SKM-1 treated with dmso at 0.1 percent for 144 hours (cell line): ENCODE measurements around the gene TTC14.

Experiments used
- DNase-seq: peaks from one replicate; lab custom pipeline; 2025; ENCODE audit not compliant: unreplicated experiment; lab: John Stamatoyannopoulos, UW

Gene TTC14

DNA sequence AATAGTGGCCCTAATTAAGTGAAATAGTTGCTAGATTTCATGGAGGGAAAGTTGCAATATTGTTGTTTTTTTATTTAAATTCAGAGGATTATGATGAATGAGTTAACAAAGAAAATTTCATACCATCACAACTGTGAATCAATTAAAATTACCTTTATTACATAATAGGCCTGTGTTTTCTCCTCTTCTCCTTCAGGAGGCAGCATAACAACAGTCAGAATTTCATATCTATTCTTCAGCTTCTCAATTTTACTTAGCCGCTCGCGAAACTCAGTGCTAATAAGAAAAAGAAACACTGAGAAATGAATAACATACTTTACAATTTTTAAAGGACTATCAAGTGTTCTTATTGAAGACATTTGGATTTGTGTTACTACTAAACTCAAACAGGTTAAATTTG lies 29.4 kb downstream of the TTC14 start:
- no peak for DNase-seq

DNA sequence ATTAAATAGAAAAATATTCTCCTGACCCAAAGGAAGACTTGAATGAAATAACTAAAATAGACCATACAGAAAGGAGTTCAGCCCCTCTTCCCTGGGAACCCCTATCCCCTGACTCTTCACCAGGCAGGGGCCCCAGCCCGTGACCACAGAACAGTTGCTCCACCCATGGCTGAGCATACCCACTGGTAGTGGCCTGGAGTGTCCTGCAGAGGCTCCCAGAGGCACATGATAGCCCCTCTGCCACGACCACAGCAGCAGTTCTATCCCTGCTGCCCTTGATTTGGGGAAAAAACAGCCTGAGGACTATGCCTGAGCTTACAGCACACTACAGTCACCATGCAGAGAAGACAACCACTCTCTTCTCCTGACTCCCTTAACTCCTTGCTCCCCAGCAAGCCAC lies 31.8 kb downstream of the TTC14 start:
- DNase-seq: no peak

DNA sequence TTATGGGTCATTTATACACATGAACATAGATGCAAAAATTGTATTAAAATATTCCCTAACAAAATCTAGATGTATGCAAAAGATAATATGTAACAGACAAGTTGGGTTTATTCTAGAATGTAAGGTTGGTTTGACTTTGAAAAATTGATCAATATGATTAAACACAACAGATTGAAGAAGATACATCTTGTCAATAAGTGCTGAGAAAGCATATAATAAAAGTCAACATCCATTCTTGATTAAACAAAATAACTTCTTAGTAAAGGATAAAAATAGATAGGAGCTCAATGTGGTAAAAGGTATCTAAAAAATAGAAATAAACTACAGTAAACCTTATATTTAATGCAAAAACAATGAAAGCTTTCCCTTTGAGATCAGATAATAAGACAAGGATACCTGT lies 39.0 kb downstream of the TTC14 start:
- no peak for DNase-seq

DNA sequence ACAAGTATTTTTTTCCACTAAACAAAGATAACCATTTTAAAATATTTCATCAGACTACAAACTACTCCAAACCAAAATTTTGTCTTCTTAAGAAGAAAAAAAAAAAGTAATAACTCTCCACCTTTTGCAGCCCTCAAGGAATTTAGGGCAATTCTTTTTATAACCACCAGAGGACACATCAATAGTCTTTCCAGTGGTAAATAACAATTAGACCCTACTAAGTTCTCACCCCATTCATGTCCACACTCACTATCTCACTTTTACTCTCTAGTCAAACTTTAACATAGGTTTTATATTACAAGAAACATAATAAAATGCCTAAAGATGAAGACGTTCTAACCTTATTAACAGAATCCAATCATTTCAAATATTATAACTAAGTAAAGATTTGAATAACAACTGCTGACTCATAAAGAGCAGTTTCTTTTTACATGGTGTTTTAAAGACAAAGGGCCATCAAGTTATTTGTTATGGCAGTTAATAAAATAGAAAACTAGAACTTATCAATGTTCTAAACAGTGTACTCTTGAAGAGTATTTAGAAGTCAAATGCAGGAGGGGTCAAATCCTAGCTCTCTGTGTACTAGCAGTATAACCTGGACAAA lies 44.3 kb downstream of the TTC14 start:
- no peak for DNase-seq

DNA sequence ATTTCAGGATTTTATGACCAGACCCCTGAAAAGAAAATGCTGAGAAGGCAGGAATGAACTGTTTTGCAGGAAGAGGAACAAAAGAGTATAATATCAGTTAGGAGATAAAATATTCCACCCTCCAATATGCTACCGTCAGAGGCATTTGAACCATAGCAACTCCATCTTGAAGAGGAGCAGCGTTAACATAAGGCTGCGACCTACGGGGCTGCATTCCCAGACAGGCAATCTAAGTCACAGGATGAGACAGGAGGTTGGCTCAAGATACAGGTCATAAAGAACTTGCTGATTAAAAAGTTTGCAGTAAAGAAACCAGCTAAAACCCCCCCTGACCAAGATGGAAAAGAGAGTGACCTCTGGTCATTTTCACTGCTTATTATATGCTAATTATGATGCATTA lies 54.4 kb downstream of the TTC14 start:
- DNase-seq: no peak

DNA sequence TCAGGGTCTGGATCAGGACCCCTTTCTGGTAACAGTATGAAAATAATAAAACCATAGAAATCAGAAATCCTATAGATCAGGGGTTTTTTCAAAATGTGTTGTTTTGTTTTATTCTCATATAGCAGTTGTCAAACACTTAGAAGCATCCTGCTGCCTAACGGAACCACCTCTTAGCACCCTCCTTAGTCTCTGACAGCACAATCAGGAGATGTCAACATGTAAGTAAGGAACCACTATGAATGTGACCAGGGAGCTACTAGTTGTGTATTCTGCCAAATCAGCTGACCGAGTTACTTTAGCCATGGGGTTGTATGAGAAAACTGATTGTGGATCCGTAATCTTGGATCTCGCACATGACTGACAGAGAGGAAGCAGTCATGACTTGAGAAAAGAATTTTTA lies 55.1 kb downstream of the TTC14 start:
- DNase-seq: no peak
